ENCODE results near the gene ANXA5.
"Not testable (repeated sequence)": the region's sequence is repeated elsewhere in the genome, so short reads cannot be mapped to it uniquely, and the experiment has no call there.

The ANXA5 gene

GRCh38 chr4:121696581-121697461, at the start of gene ANXA5:
TSS of gene ANXA5 (minus strand) at chr4:121696980. CDS start at chr4:121696589, 391 bp downstream.
- peak in 1 of 2 donors; percentile 25 for DNase-seq (ENCODE audit: low read depth in 2 of 2, low spot score in 1 of 2)

- DNase-seq (ENCODE audit: low read depth in 2 of 2, low spot score in 1 of 2) = no peak
These were observed 46.0 kb upstream of the ANXA5 start for GRCh38 chr4:121742794-121743193.

GRCh38 chr4:121741751-121742150, 45.0 kb upstream of the ANXA5 start:
- no peak for DNase-seq (ENCODE audit: low read depth in 2 of 2, low spot score in 1 of 2)

GRCh38 chr4:121740796-121741409, 44.1 kb upstream of the ANXA5 start:
- no peak for DNase-seq (ENCODE audit: low read depth in 2 of 2, low spot score in 1 of 2)

- no peak for DNase-seq (ENCODE audit: low read depth in 2 of 2, low spot score in 1 of 2)
These were observed 42.8 kb upstream of the ANXA5 start for GRCh38 chr4:121739575-121739974.

GRCh38 chr4:121738780-121739535, 42.2 kb upstream of the ANXA5 start:
- DNase-seq (ENCODE audit: low read depth in 2 of 2, low spot score in 1 of 2) = no peak

- no peak for DNase-seq (ENCODE audit: low read depth in 2 of 2, low spot score in 1 of 2)
These were observed 41.2 kb upstream of the ANXA5 start for GRCh38 chr4:121737846-121738554.

GRCh38 chr4:121736735-121737351, 40.1 kb upstream of the ANXA5 start:
- no peak for DNase-seq (ENCODE audit: low read depth in 2 of 2, low spot score in 1 of 2)

GRCh38 chr4:121734571-121734970, 37.8 kb upstream of the ANXA5 start:
- DNase-seq (ENCODE audit: low read depth in 2 of 2, low spot score in 1 of 2) = no peak

- no peak for DNase-seq (ENCODE audit: low read depth in 2 of 2, low spot score in 1 of 2)
These were observed 37.2 kb upstream of the ANXA5 start for GRCh38 chr4:121733942-121734341.

GRCh38 chr4:121729753-121730152, 33.0 kb upstream of the ANXA5 start:
- DNase-seq (ENCODE audit: low read depth in 2 of 2, low spot score in 1 of 2) = not testable (repeated sequence)

GRCh38 chr4:121728798-121729226, 32.0 kb upstream of the ANXA5 start:
- no peak for DNase-seq (ENCODE audit: low read depth in 2 of 2, low spot score in 1 of 2)

GRCh38 chr4:121728066-121728465, 31.3 kb upstream of the ANXA5 start:
- no peak for DNase-seq (ENCODE audit: low read depth in 2 of 2, low spot score in 1 of 2)

- no peak for DNase-seq (ENCODE audit: low read depth in 2 of 2, low spot score in 1 of 2)
These were observed 30.0 kb upstream of the ANXA5 start for GRCh38 chr4:121726642-121727268.

GRCh38 chr4:121724671-121725070, 27.9 kb upstream of the ANXA5 start:
- no peak for DNase-seq (ENCODE audit: low read depth in 2 of 2, low spot score in 1 of 2)

- no peak for DNase-seq (ENCODE audit: low read depth in 2 of 2, low spot score in 1 of 2)
These were observed 24.9 kb upstream of the ANXA5 start for GRCh38 chr4:121721700-121722099.

GRCh38 chr4:121720109-121720508, 23.3 kb upstream of the ANXA5 start:
- no peak for DNase-seq (ENCODE audit: low read depth in 2 of 2, low spot score in 1 of 2)

GRCh38 chr4:121717680-121718237, 21.0 kb upstream of the ANXA5 start:
- no peak for DNase-seq (ENCODE audit: low read depth in 2 of 2, low spot score in 1 of 2)

- DNase-seq (ENCODE audit: low read depth in 2 of 2, low spot score in 1 of 2) = no peak
These were observed 17.8 kb upstream of the ANXA5 start for GRCh38 chr4:121714548-121714947.

- no peak for DNase-seq (ENCODE audit: low read depth in 2 of 2, low spot score in 1 of 2)
These were observed 16.0 kb upstream of the ANXA5 start for GRCh38 chr4:121712783-121713182.

All from stimulated activated CD8-positive, alpha-beta memory T cell treated with anti-CD3 and anti-CD28 coated beads, Interleukin-4, amount 100 ng/mL, for 4 hours (primary cell).